AG09309 (cell line): ENCODE results near the gene SLC5A6.

ENCODE experiments used
- DNase-seq: peaks from one replicate; pipeline ENCODE4 v3.0.0-alpha.2; 2010; ENCODE audit warnings: low read depth
- H3K4me3 ChIP-seq: 2 replicates; pipeline ENCODE4 v1.5.1; 2011; ENCODE audit warnings: mild to moderate bottlenecking, low read depth, low read length, moderate library complexity; ENCODE audit not compliant: control insufficient read depth
- TF ChIP-seq, protein P1 (sequence below): IDR thresholded peaks from 2 replicates; pipeline ENCODE4 v1.5.1; 2011; ENCODE audit warnings: mild to moderate bottlenecking, low read depth, low read length, inconsistent platforms; ENCODE audit not compliant: insufficient read depth, control insufficient read depth; ENCODE audit errors: missing control alignments

SLC5A6 gene

DNA sequence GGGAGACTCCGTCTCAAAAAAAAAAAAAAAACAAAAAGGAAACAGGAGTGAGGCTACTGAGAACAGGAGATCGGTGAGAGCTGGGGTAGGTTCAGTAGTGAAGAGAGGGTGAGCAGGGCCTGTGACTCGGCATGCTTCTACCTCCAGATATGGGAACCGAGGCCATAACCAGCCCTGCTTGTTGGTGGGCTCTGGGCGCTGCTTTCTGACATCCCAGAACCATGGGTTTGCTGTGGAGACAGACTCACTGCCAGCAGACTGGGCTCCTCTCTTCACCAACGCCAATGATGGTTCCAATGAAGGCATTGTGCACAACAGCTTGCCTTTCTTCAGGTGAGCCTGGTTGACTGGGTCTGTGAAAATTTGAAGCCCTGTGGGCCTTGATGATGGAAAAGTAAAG is 11.3 kb upstream of the SLC5A6 start:
- no peak for DNase-seq
- no peak overlapping the region for H3K4me3 ChIP-seq
- TF ChIP-seq, protein P1, sequence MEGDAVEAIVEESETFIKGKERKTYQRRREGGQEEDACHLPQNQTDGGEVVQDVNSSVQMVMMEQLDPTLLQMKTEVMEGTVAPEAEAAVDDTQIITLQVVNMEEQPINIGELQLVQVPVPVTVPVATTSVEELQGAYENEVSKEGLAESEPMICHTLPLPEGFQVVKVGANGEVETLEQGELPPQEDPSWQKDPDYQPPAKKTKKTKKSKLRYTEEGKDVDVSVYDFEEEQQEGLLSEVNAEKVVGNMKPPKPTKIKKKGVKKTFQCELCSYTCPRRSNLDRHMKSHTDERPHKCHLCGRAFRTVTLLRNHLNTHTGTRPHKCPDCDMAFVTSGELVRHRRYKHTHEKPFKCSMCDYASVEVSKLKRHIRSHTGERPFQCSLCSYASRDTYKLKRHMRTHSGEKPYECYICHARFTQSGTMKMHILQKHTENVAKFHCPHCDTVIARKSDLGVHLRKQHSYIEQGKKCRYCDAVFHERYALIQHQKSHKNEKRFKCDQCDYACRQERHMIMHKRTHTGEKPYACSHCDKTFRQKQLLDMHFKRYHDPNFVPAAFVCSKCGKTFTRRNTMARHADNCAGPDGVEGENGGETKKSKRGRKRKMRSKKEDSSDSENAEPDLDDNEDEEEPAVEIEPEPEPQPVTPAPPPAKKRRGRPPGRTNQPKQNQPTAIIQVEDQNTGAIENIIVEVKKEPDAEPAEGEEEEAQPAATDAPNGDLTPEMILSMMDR: no peak

DNA sequence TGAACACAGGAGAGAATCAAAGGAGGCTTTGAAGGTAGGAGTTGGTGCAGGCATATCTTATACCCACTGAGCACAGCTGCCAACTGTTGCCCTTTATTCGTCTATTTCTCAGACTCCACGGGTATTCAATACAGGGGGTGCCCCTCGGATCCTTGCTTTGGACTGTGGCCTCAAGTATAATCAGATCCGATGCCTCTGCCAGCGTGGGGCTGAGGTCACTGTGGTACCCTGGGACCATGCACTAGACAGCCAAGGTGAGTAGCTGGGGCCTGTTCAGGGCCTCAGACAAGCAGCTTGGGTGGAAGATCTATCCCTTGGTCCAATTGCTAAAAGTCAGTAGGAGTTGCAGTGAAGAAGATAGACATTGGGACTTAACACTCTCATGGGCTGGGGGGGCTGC is 10.3 kb upstream of the SLC5A6 start:
- no peak for DNase-seq
- TF ChIP-seq, protein P1: no peak
- H3K4me3 ChIP-seq: no peak overlapping the region

DNA sequence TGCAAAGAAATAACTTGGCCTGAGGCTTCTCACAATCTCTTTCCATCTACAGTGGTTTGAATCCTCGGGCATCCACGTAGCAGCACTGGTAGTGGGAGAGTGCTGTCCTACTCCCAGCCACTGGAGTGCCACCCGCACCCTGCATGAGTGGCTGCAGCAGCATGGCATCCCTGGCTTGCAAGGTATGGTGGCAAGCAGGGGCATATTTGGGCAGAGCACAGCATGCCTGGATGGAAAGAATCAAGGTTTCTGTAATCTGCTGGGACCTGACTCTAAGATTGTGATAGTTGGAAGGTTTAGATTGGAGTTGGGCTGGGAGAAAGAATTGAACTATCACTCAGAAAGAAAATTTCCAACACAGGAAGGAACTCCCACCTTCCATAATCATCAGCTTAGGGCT is 9.1 kb upstream of the SLC5A6 start:
- no peak for DNase-seq
- no peak overlapping the region for H3K4me3 ChIP-seq
- TF ChIP-seq, protein P1: no peak

DNA sequence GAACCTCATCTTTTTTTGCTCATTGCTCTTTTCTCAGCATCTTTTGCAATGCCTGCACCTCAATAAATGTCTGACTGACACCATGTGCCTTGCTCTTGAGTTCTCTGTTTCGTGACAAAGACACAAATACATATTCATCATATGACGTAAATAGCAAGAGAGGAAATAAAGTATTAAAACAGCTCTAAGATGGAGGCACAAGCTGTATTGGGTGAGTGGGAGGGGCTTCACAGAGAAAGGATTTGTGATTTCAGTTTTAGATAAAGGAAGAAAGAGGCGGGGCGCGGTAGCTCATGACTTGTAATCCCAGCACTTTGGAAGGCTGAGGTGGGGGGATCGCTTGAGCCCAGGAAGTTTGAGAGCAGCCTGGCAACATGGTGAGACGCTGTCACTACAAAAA is 8.0 kb upstream of the SLC5A6 start:
- H3K4me3 ChIP-seq: no peak overlapping the region
- TF ChIP-seq, protein P1: no peak
- no peak for DNase-seq

GRCh38 chr2:27219091-27219490 is 7.0 kb upstream of the SLC5A6 start:
- TF ChIP-seq, protein P1: no peak
- no peak for DNase-seq
- H3K4me3 ChIP-seq: no peak overlapping the region

DNA sequence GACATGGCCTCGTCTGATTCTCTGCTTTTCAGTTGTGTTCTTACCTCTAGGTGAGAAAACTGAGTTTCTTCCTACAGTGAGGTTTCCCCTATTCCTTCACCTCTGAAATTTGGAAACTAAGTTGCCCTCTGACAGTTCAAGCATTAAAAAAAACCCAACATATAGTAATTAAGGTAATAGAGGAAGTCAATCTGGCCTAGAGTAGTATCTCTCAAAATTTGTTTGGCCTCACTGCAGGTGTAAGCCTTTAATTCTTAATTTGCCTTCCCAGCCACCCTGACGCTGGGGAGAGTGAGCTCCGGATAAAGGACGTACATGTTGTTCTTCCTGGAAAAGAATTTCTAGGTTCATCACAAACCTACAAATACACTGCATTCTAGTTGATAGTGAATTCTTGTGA is 6.5 kb upstream of the SLC5A6 start:
- H3K4me3 ChIP-seq: no peak overlapping the region

More for the DNA sequence above, 6.5 kb upstream of the SLC5A6 start:
- no peak for DNase-seq
- TF ChIP-seq, protein P1: no peak
